ENCODE measurements around the gene GEMIN7.

GEMIN7 gene

DNA sequence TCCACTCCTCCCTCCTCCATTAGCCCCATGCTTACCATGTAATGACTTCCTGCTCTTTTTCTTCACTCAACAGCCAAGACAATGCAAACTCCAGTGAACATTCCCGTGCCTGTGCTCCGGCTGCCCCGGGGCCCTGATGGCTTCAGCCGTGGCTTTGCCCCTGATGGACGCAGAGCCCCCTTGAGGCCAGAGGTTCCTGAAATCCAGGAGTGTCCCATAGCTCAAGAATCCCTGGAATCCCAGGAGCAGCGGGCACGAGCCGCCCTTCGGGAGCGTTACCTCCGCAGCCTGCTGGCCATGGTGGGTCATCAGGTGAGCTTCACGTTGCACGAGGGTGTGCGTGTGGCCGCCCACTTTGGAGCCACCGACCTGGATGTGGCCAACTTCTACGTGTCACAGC is 11.0 kb downstream of the GEMIN7 start:
- DNase-seq (ENCODE audit: low spot score) = no peak

DNA sequence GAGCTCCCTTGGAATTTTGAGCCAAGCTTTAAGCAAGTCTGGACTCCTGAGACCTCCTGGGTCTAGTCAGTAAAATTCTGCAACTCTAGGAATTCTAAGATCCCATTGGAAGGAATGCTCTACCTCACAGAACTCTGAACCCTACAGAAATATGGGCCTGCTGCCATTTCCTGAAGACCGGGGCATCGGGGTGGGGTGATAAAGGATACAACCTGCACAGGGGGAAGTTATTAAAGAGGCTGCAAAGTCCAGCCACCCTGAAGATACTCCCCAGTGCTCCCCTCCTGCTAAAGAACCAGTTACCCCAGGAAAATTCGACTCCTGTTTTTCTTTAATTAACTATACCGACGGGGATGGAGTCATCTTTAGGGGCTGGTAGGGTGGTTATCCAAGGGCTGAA is 11.5 kb downstream of the GEMIN7 start:
- no peak for DNase-seq (ENCODE audit: low spot score)

DNA sequence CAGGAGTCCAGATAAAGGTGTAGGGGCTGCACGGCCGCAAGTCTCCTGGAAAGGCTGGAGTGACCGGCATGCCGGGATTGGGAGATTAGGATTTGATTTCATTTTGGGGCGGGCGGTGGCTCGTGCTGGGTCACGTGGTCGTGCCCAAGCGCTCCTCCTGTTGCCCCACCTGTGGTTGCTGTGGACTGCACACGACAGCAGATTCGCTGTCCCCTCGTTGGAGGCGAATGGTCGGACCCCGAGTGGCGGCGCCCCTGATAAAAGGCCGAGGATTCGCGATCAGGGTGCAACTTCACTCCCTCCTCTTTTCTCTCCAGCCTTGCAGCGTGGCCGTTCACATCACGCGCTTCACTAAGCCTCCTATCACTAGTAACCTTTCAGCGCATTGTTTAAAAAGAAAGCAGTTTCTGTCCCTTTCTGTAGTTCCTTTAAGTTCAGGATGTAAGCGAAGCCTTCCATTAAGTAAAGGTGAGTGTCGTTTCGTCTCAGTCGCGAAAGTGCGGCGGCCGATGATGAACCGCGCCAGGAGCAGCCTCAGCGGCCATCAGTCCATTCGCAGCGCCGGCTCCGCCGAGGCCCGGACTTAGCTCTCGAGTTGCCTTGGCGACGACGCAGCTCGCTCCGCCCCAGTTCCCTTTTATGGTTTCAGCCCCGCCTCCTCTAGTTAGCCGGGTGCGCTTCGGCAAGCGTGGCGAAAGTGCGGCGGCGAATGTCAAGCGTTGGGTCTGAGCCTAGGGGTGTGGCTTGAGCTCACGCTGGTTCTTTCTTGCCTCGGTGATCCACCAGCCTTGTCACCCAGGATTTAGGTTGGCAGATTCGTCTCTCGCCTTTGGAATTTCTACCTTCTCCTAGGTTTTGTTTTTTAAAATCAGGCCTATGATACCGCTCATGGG is 12.2 kb downstream of the GEMIN7 start:
- peak; percentile 97 for DNase-seq (ENCODE audit: low spot score)

DNA sequence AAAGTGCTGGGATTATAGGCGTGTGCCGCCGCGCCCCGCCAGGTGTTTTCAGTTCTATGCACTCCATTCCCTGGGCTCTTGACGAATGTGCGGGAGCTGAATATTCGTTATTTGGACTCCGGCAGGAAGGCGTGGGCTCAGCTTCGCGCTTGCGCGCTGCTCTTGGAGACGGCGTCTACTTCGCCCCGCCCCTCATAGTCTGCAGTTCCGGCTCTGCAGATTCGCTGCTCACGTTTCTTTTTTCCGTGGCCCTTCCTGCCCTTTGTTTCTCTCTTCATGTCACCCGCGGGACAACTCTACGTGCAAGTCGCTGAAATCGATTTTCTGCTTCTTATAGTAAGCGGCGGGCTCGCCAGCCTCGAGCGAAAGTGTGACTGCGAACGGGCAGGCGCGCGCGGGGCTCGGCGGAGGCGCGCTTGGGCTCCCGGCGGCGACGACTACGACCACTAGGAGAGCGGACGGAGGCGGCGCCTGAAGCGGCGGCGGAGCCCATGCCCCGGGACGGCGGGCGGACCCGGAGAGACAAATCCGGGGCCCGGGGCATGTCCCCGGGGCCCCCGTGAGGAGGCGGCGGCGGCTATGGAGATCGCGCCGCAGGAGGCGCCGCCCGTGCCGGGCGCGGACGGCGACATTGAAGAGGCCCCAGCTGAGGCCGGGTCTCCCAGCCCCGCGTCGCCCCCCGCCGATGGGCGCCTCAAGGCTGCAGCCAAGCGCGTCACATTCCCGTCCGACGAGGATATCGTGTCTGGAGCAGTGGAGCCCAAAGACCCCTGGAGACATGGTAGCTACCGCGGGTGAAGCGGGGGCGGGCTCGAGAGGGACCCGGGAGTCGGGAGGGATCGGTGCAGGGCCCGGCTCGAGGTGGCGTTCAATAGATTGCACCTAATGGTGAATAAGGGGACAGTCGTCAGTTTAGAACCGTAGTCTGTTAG is 14.0 kb downstream of the GEMIN7 start, which contains the start of gene PPP1R37:
PPP1R37 (plus strand) TSS at position 433 of the 932 bp plus-strand sequence; CDS start at position 580, 147 bp downstream.
- DNase-seq (ENCODE audit: low spot score) = peak; percentile 98

DNA sequence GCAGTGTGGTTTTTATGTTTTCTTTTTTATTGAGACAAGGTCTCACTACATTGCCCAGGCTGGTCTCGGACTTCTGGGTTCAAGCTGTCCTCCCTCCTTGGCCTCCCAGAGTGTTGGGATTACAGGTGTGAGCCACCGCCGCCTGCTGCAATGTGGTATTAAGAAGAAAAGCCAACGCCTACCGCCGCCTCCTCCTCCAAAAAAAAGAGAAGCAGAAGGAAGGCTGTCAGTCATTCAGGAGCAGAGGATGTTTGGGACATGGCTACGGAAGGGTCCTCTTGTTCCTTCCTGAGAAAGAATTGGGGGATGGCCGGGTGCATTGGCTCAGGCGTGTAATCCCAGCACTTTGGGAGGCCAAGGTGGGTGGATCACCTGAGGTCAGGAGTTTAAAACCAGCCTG is 15.1 kb downstream of the GEMIN7 start:
- no peak for DNase-seq (ENCODE audit: low spot score)

DNA sequence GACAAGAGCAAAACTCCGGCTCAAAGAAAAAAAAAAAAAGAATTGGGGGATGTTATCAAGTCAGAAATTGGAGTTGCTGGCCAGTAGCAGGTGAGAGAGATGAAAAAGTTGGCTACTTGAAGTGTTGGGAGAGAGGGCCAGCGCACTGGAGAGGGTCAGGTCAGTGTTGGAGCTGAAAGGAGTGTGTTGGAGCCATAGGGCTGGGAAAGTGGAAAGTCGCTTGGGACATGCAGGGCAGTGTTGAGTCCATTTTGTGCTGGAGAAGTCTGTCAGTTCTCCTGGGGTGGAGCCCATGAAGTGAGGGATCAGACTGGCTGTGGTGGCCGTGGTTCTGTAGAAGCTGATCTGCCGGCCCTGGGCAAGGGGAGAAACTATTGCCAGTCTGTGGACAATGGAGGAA is 15.6 kb downstream of the GEMIN7 start:
- DNase-seq (ENCODE audit: low spot score) = no peak

DNA sequence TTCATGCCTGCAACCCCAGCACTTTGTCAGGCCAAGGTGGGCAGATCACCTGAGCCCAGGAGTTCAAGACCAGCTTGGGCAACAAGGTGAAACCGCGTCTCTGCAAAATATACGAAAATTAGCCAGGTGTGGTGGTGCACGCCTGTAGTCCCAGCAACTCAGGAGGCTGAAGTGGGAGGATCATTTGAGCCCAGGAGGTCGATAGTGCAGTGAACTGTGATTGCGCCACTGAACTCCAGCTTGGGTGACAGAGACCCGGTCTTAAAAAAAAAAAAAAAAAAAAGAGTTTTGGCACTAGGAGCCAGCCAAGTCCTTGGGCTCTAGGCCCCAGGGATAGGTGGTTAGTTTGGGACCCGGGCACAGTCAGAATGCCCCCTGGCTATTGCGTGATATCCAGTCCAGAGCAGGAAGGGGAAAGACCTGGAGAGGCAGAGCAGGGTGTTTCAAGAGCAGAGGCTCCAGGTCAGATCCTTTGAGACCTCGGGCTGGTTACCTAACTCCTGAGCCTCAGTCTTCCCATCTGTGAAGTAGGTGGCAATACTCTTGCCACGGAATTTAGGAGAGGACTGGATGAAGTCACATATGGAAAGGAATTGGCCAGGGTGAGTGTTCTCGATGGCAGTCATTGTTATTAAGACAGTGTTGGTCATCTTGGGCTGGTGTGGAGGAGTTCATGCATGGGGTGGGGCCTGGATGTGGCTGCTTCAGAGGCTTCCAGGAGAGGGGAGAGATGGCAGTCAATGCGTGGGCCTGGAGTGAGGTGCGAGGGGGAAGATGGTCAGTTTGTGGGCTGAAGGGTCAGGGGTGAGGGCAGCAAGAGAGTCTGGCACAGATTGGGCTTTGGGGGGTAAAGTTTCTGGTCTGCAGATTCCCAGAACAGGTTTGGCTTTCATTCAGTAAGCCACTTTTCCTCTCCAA is 16.7 kb downstream of the GEMIN7 start:
- no peak for DNase-seq (ENCODE audit: low spot score)

DNA sequence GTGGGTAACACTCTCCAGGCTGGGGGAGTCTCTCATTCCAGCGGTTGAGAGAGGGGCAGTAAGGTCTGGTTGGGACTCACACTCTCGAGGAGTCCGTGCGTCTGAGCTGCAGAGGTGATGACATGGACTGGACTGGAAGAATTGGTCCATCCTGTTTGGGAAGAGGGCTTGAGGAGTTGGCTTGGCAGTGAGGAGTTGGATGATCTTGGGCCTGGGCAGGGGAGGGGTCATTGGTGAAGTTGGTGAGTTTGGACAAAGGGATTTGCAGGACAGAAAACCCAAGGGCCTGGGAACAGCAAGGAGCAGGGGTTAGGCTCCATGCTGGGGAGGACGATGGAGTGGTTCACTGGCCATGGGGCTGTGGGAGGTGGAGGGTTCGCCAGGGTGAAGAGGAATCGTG is 17.6 kb downstream of the GEMIN7 start:
- DNase-seq (ENCODE audit: low spot score) = no peak

DNA sequence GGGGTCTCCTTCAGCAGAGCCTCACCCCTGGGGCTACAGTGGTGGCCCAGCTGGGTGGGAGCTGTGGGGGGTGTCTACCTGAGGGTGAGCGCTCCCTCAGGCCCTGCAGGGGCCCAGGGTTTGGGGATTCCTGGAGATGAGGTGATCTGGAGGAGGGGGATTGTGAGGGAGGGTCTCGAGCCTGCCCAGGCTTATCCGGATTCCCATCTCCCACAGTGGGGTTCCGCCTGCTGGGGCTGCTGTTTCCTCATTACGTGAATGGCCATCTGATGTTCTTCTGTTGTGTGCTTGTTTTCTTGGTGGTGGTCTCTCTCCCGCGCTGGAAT is 18.4 kb downstream of the GEMIN7 start:
- no peak for DNase-seq (ENCODE audit: low spot score)

DNA sequence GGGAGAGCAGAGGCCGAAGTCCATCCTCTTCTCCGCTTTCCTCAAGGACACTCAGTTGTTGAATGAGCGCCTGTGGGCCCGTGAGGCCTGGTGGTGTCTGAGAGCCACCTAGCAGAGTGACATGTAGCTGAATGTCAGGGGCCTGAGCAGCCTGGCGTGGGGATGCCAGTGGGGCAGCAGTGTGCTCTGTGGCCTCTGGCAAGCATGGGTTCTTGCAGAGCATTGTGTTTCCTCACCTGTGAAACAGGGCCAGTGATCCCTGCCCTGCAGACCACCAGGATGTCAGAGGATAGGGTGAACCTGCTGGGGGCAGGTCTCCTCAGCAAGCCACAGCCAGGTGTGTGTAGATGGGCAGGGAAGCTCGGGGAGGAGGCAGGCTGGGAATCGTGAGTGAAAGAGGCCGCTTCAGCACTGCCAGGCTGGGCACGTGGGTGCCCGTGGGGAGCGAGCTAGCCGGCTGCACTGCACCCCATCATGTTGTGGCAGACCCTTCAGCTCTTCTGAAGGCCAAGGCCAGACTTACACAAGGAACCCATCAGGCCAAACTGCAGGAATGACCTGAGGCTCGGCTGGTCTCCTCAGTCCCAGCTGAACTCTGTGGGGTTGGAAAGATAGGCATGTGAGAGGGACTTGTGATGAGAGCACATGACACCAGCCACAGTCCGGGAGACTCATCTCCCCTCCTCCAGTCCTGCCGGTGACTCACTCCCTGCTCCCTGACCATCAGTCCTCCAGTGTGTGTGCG is 18.9 kb downstream of the GEMIN7 start:
- peak; percentile 98 for DNase-seq (ENCODE audit: low spot score)

DNA sequence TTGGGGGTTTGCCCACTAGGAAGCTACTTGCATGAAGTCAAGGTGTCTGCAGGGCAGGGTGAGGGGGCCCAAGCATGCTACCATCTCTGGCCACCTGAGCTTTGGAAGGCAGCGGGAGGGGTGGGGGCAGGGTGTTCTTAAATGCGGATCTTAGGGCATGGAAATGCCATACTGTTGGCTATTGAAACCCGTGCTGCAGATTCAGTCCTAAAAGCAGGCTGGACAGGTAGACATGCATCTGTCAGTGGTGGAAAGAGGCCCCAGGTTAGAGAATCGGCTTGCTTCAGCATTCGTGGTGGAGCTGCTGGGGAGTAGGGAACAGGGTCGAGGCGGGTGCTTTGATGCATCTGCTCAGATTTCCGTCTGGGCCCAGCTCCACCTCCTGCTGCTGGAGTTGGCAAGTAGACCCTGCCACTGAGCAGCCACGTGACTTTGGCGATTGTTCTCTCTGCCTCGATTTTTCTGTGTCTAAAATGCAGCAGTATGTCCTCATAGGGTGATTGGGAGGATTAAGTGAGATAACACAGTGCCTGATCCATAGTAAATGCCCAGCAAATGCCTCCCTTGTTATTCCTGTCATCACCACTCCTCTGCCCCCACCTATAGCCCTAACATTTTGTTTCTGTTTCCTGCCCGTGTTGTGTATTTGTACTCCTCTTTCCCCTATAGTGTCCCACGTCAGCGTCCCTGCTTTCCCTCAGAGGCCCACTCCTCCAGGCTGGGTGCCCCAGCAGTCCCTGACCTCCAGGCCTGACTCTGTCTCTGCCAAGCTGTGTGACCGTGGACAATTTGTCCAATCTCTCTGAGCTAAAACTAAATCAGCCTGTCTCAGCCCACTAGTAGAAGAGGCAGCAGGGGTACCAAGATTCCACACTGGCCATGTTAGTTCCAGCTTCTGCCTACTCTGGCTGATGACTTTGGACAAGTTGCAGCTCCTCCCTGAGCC is 19.7 kb downstream of the GEMIN7 start:
- DNase-seq (ENCODE audit: low spot score) = no peak

DNA sequence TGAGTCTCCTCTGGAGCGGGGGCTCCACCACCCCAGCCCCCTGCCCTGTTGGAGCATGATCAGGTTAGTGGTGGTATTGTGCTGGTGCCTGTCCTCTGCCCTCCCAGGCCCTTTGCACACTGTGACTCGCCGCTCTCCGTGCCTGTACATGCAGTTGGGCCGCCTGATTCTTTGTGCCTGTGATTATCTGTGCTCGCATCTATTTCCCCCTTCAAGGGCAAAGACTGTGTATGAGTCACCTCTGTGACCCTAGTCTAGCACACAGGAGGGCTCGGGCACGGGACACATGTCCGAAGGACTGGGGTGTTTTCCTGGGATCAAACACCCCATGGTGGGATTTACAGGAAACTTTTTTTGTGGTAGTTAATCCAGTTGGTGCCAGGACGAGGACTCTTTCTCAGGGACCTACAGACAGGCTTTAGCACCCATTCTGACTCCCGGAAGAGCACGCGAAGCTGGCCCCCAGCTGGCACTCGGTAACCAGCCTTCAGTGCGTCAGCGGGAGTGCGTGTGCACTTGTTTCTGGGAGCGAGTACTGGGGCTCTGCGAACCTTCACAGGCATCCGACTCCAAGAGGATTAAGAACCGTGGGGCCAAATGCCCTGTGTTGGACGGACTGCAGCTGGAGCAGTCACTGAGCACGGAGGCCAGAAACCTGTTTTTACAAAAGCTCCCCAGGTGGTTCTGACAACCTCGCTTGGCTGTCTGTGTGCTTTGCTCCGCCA is 20.6 kb downstream of the GEMIN7 start:
- DNase-seq (ENCODE audit: low spot score) = no peak

DNA sequence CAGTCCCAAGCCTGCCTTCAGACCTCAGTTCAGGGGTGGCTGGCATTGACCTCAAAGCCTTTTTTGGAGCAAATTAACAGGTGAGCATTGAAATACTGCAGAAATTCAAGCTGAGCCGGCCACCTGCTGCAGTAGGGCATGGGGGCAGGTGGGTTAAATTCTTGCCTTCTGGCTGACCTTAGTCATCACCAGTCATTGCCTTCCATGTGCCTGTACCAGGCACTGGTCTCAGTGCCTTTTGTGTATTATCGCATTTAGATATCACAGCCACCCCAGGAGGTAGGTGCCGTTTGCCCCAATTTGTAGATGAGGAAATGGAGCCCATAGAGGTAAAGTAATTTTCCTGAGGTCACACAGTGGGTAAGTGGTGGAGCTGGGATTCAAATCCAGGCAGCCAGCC is 21.1 kb downstream of the GEMIN7 start:
- no peak for DNase-seq (ENCODE audit: low spot score)

DNA sequence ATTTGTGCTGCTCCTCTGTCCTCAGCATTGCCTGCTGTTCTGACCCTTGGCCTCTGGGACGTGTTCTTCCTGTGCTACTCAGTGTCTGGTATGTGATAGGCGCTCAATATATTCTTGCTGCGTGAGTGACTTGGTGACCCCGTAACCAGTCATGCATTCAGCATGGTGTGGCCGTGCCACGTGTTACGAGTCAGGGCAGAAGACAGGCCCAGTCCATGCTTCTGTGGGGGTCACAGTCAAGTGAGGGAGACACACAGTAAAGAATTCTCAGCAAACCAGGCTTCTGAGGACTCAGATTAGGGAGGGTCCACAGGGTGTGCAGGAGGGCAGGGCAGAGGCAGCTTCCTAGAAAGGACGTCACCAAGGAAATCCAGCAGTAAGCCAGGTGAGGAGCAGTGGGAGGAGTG is 21.8 kb downstream of the GEMIN7 start:
- no peak for DNase-seq (ENCODE audit: low spot score)

DNA sequence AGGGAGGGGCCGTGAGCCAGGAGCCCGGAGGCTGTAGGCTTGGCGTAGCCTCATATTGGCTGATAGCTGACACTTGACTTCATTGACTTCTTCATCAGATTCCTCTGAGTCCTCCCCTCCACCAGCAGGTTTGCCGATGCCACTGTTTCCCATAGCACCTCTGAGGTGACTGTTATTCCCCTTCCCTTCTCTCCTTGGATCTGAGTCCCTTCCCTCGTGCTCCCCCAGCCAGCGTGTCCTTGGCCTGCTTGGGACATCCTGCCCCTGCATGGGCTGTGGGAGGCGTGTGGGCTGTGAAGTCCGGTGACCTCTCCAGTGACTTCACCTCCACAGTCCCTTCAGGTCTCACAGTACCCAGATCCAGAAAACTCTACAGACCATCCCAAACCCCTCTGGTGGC is 22.7 kb downstream of the GEMIN7 start:
- DNase-seq (ENCODE audit: low spot score) = no peak

DNA sequence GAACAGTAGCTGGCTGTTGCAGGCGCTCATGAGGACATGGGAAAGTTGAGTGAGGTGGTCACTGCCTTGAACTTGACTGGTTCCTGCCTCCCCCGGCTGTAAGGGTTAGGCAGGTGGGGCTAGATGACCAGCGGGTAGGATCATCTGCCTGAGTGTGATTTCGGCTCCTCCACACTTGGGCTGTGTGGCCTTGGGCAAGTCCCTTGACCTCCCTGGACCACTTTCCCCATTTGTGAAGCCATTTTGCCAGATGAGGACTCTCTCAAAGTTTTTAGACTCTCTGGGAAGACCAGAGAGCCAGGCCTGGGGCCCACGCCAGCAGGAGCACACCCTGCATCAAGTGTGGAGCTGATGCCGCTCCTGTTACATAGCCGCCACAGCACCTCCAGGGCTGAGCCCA is 23.4 kb downstream of the GEMIN7 start:
- no peak for DNase-seq (ENCODE audit: low spot score)

DNA sequence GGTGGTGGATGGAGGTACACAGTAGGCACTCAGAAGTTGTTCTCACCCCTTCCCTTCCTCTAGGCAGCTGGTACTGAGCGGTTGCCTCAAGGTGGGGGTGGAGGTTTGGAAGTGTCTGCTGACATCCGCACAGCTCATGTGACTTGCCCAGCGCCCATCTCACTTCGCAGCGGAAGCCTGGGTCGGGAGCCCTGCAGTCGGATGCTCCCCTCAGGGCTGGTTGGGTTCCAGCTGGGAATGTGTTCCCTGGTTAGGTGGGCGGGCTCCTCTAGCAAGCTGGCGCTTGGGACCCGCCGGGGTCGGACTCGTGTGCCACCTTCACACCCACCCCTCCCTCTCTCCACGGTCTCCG is 24.1 kb downstream of the GEMIN7 start:
- peak; percentile 75 for DNase-seq (ENCODE audit: low spot score)

DNA sequence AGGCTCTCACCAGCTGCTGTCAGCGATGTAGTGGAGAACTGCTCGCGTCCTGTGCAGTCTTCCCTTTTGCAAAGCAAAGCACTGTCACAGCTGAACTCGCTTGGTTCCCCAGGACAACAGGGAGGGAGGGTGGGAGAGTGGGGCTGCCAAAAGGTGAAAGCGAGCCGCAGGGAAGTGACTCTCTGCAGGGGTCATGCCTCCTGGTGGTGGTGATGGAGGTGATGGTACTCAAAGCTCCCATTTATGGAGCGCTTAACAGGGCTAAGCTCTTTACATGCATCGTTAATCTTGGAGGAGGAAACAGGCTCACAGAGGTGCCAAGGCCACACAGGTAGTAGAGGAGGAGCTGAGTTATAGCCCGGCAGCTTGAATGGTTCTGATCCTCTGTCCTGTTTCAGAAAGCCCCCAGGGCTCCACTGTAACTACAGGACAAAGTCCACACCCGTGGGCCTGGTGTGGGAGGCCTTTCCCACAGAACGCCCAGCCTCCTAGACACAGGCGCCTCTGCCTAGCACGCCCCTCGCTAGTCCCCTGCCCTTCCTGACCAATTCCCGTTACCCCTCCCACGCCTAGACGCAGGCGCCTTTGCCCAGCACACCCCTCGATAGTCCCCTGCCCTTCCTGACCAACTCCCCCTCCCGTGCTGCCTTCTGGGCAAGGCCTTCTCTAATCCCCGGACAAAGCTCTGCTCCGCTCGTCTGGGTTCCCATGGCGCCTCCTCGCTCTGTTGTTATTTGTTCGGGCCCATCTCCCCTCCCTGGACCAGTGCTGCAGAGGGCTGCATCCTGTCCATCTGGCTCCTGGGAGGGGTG is 24.7 kb downstream of the GEMIN7 start:
- no peak for DNase-seq (ENCODE audit: low spot score)

Measured in COLO829 (cell line).